HEK293 (cell line): Measurements from ENCODE around the gene CDC42.
A peak's percentile ranks its signal among the peaks of the same experiment; 100 is the strongest.

Source experiments
- CTCF ChIA-PET: fragments of 350-600 bp; formaldehyde crosslinking; extraction: SDS; loops from one replicate; lab custom pipeline; 2021; ENCODE audit warnings: antibody characterized with exemption; lab: Yijun Ruan, JAX
- POLR2A ChIA-PET: fragments of 300-600 bp; formaldehyde crosslinking; extraction: SDS; loops from one replicate; lab custom pipeline; 2020; ENCODE audit warnings: antibody characterized with exemption, inconsistent platforms; lab: Yijun Ruan, JAX
- H3K27ac ChIP-seq: fragments of 200-500 bp; sonication (Bioruptor generic); 2 replicates; pipeline ENCODE4 v1.5.1; 2014; ENCODE audit warnings: low read depth, low read length, control low read depth, inconsistent platforms; ENCODE audit errors: extremely low read depth
- H3K36me3 ChIP-seq, 2 experiments: fragments of 200-500 bp in 1 of 2; sonication (Bioruptor generic) in 1 of 2; 1 replicate in 1 of 2; 2 replicates in 1 of 2; pipeline ENCODE4 v1.5.1; 2014 to 2017; ENCODE audit warnings: inconsistent platforms in 2 of 2, low read length in 2 of 2; ENCODE audit not compliant: control insufficient read depth in 2 of 2, insufficient read depth in 1 of 2
- H3K4me1 ChIP-seq: fragments of 200-500 bp; sonication (Bioruptor generic); 2 replicates; pipeline ENCODE4 v1.5.1; 2014; ENCODE audit warnings: mild to moderate bottlenecking, low read length, inconsistent platforms; ENCODE audit not compliant: control insufficient read depth, insufficient read depth
- H3K4me3 ChIP-seq: 2 replicates; pipeline ENCODE4 v1.5.1; 2011; ENCODE audit warnings: low read depth, mild to moderate bottlenecking, control low read depth, low read length, moderate library complexity
- H3K9me3 ChIP-seq: fragments of 200-500 bp; sonication (Bioruptor generic); 2 replicates; pipeline ENCODE4 v1.5.1; 2014; ENCODE audit warnings: low read depth, low read length, inconsistent platforms; ENCODE audit not compliant: control insufficient read depth, insufficient read depth
- GLI4 ChIP-seq: fragments of 450-650 bp; formaldehyde crosslinking; IDR thresholded peaks from 2 replicates; pipeline ENCODE4 v1.5.1; 2016; ENCODE audit warnings: missing biosample characterization, missing genetic modification characterization
- KLF17 ChIP-seq: fragments of 450-650 bp; formaldehyde crosslinking; IDR thresholded peaks from 2 replicates; pipeline ENCODE4 v1.5.1; 2016; ENCODE audit warnings: missing biosample characterization, missing genetic modification characterization
- MEIS1 ChIP-seq: sonication (generic); formaldehyde crosslinking; IDR thresholded peaks from 2 replicates; pipeline ENCODE4 v1.8.1; 2022; ENCODE audit warnings: missing genetic modification reagents, mild to moderate bottlenecking, borderline replicate concordance
- OVOL3 ChIP-seq: fragments of 450-650 bp; formaldehyde crosslinking; IDR thresholded peaks from 2 replicates; pipeline ENCODE4 v1.5.1; 2016; ENCODE audit warnings: missing biosample characterization, missing genetic modification characterization
- TSHZ1 ChIP-seq: fragments of 450-650 bp; formaldehyde crosslinking; IDR thresholded peaks from 2 replicates; pipeline ENCODE4 v1.5.1; 2016; ENCODE audit warnings: missing biosample characterization, missing genetic modification characterization, borderline replicate concordance
- ZBTB20 ChIP-seq: fragments of 450-650 bp; formaldehyde crosslinking; IDR thresholded peaks from 2 replicates; pipeline ENCODE4 v1.5.1; 2016; ENCODE audit warnings: missing biosample characterization, missing genetic modification characterization
- ZBTB21 ChIP-seq: fragments of 450-650 bp; formaldehyde crosslinking; IDR thresholded peaks from 2 replicates; pipeline ENCODE4 v1.5.1; 2017; ENCODE audit warnings: missing biosample characterization, missing genetic modification characterization
- ZBTB49 ChIP-seq: fragments of 450-650 bp; formaldehyde crosslinking; IDR thresholded peaks from 2 replicates; pipeline ENCODE4 v1.5.1; 2016; ENCODE audit warnings: missing biosample characterization, missing genetic modification characterization, low read depth
- ZFP69B ChIP-seq: fragments of 450-650 bp; formaldehyde crosslinking; IDR thresholded peaks from 2 replicates; pipeline ENCODE4 v1.5.1; 2016; ENCODE audit warnings: missing biosample characterization, missing genetic modification characterization
- ZNF121 ChIP-seq: fragments of 450-650 bp; formaldehyde crosslinking; IDR thresholded peaks from 2 replicates; pipeline ENCODE4 v1.5.1; 2016; ENCODE audit warnings: missing biosample characterization, missing genetic modification characterization
- ZNF155 ChIP-seq: fragments of 450-650 bp; formaldehyde crosslinking; IDR thresholded peaks from 2 replicates; pipeline ENCODE4 v1.5.1; 2016; ENCODE audit warnings: missing biosample characterization, missing genetic modification characterization
- ZNF19 ChIP-seq: fragments of 450-650 bp; formaldehyde crosslinking; IDR thresholded peaks from 2 replicates; pipeline ENCODE4; 2016; ENCODE audit warnings: missing biosample characterization, missing genetic modification characterization, low read depth
- ZNF354C ChIP-seq: fragments of 450-650 bp; formaldehyde crosslinking; IDR thresholded peaks from 2 replicates; pipeline ENCODE4 v1.5.1; 2016; ENCODE audit warnings: missing biosample characterization, missing genetic modification characterization, low read depth, borderline replicate concordance
- ZNF37A ChIP-seq: fragments of 450-650 bp; IDR thresholded peaks from 2 replicates; pipeline ENCODE4 v1.5.1; 2018; ENCODE audit warnings: missing biosample characterization, missing genetic modification characterization
- ZNF580 ChIP-seq: fragments of 450-650 bp; formaldehyde crosslinking; IDR thresholded peaks from 2 replicates; pipeline ENCODE4 v1.5.1; 2016; ENCODE audit warnings: missing biosample characterization, missing genetic modification characterization
- ZNF585B ChIP-seq: fragments of 450-650 bp; formaldehyde crosslinking; IDR thresholded peaks from 2 replicates; pipeline ENCODE4 v1.5.1; 2016; ENCODE audit warnings: missing biosample characterization, missing genetic modification characterization
- ZNF707 ChIP-seq: fragments of 450-650 bp; formaldehyde crosslinking; IDR thresholded peaks from 2 replicates; pipeline ENCODE4 v1.5.1; 2016; ENCODE audit warnings: missing biosample characterization, missing genetic modification characterization
- ZSCAN18 ChIP-seq: fragments of 450-650 bp; formaldehyde crosslinking; IDR thresholded peaks from 2 replicates; pipeline ENCODE4 v1.5.1; 2016; ENCODE audit warnings: missing biosample characterization, missing genetic modification characterization

CDC42 gene

GRCh38 chr1:22057861-22058260 lies 5.4 kb downstream of the CDC42 start (continued):
- TF ChIP-seq ZBTB49 (tag by site-specific recombination): no peak
- TF ChIP-seq MEIS1 (CRISPR knock-in tag): no peak
- no peak for TF ChIP-seq ZBTB21
- no peak for TF ChIP-seq ZNF19 (tag by site-specific recombination)
- TF ChIP-seq KLF17 (tag by site-specific recombination): no peak
- no peak for TF ChIP-seq ZNF707 (tag by site-specific recombination)
- no peak for TF ChIP-seq ZNF580 (tag by site-specific recombination)
- no peak for TF ChIP-seq ZNF37A (tag by site-specific recombination)
- no peak for TF ChIP-seq ZFP69B (tag by site-specific recombination)

GRCh38 chr1:22064751-22065402 lies 12.4 kb downstream of the CDC42 start:
- Histone ChIP-seq H3K27ac (no peak overlapping the region), H3K4me1 (peaks cover 10% of the 10 kb centered on the region; the same call in 1 of the 2 replicates), H3K4me3 (no peak overlapping the region), H3K9me3 (no peaks in the 10 kb centered on the region), H3K36me3 (peaks cover 16 to 42% of the 10 kb centered on the region in 2 experiments; a peak in 2 of 3 replicates)
- peak; percentile 59; the same call in 1 of the 2 replicates for TF ChIP-seq ZNF121 (tag by site-specific recombination)
- no peak for TF ChIP-seq ZNF354C (tag by site-specific recombination)
- CTCF ChIA-PET: interaction anchor here (0.6 kb wide), 1 partner anchor 14 kb away, joined by 3 read pairs; no protein-coding TSS in a partner anchor
- POLR2A ChIA-PET: no interaction called here

GRCh38 chr1:22071511-22071910 lies 19.0 kb downstream of the CDC42 start:
- Histone ChIP-seq H3K4me1 (peaks cover 19% of the 10 kb centered on the region), H3K9me3 (no peaks in the 10 kb centered on the region), H3K4me3 (no peak overlapping the region), H3K36me3 (peaks cover 3 to 36% of the 10 kb centered on the region in 2 experiments; a peak in 2 of 3 replicates), H3K27ac (no peak overlapping the region)
- POLR2A ChIA-PET: no interaction called here
- CTCF ChIA-PET: no interaction called here
- TF ChIP-seq ZNF585B (no peak), GLI4 (tag by site-specific recombination) (no peak), OVOL3 (tag by site-specific recombination) (no peak), ZNF19 (tag by site-specific recombination) (no peak), TSHZ1 (tag by site-specific recombination) (no peak), ZSCAN18 (tag by site-specific recombination) (no peak), ZNF155 (tag by site-specific recombination) (no peak), ZBTB20 (tag by site-specific recombination) (no peak)
